HepG2 (cell line): ENCODE measurements around the gene E2F3. TPM values are rescaled to one million over a fixed set of nuclear protein-coding genes. Genes with fewer than 3 reads are reported as not detected.

Experiments
- ATF2 ChIP-seq: sonication (generic); formaldehyde crosslinking; IDR thresholded peaks from 2 replicates; pipeline ENCODE4 v1.4.0; 2020; ENCODE audit warnings: missing genetic modification reagents
- CBX2 ChIP-seq, 2 experiments: fragments of 200-600 bp in 1 of 2; sonication (generic); formaldehyde crosslinking in 1 of 2; IDR thresholded peaks; 2 replicates each; pipeline versions ENCODE4 v1.7.0 to v1.8.1; 2018 to 2022; ENCODE audit warnings: low read depth in 2 of 2, low read length in 1 of 2, mild to moderate bottlenecking in 1 of 2, missing genetic modification reagents in 1 of 2
- CTCF ChIP-seq: sonication (generic); formaldehyde crosslinking; IDR thresholded peaks from 2 replicates; pipeline ENCODE4 v1.5.0; 2020; ENCODE audit warnings: mild to moderate bottlenecking, missing genetic modification reagents, moderate library complexity
- DRAP1 ChIP-seq: IDR thresholded peaks from 2 replicates; pipeline ENCODE4 v1.6.1; 2016; ENCODE audit warnings: missing genetic modification reagents, missing compliant biosample characterization
- EED ChIP-seq: sonication (generic); formaldehyde crosslinking; IDR thresholded peaks from 2 replicates; pipeline ENCODE4 v1.5.0; 2020; ENCODE audit warnings: mild to moderate bottlenecking, missing genetic modification reagents
- KLF6 ChIP-seq: IDR thresholded peaks from 2 replicates; pipeline ENCODE4 v1.8.0; 2016; ENCODE audit warnings: missing biosample characterization, missing genetic modification reagents
- MIXL1 ChIP-seq: IDR thresholded peaks from 2 replicates; pipeline ENCODE4 v1.6.1; 2016
- NFE2L1 ChIP-seq: sonication (generic); formaldehyde crosslinking; IDR thresholded peaks from 2 replicates; pipeline ENCODE4 v1.4.0; 2020; ENCODE audit warnings: missing genetic modification reagents, mild to moderate bottlenecking, borderline replicate concordance
- PRPF4 ChIP-seq: fragments of 200-400 bp; formaldehyde crosslinking; IDR thresholded peaks from 2 replicates; pipeline ENCODE4 v1.6.1; 2016; ENCODE audit warnings: low read length, low read depth; ENCODE audit not compliant: poor library complexity, severe bottlenecking
- SMAD9 ChIP-seq: sonication (generic); formaldehyde crosslinking; IDR thresholded peaks from 2 replicates; pipeline ENCODE4 v1.5.1; 2020; ENCODE audit warnings: mild to moderate bottlenecking, missing genetic modification reagents
- SOX5 ChIP-seq: IDR thresholded peaks from 2 replicates; pipeline ENCODE4 v1.6.1; 2016; ENCODE audit warnings: borderline replicate concordance
- TP53 ChIP-seq: sonication (generic); formaldehyde crosslinking; conservative IDR thresholded peaks from 2 replicates; pipeline ENCODE4 v1.4.0; 2020; ENCODE audit warnings: missing genetic modification reagents
- YEATS4 ChIP-seq: sonication (generic); formaldehyde crosslinking; IDR thresholded peaks from 2 replicates; pipeline ENCODE4 v1.4.0; 2020; ENCODE audit warnings: missing genetic modification reagents, borderline replicate concordance
- ZFYVE20 ChIP-seq: sonication (generic); formaldehyde crosslinking; IDR thresholded peaks from 2 replicates; pipeline ENCODE4 v1.8.0; 2023; ENCODE audit warnings: low read depth, mild to moderate bottlenecking, moderate library complexity, missing genetic modification reagents, borderline replicate concordance
- ZNF124 ChIP-seq: sonication (generic); formaldehyde crosslinking; IDR thresholded peaks from 2 replicates; pipeline ENCODE4 v1.4.0; 2020; ENCODE audit warnings: missing genetic modification reagents
- ZNF136 ChIP-seq: sonication (generic); formaldehyde crosslinking; IDR thresholded peaks from 2 replicates; pipeline ENCODE4 v1.8.1; 2022; ENCODE audit warnings: low read depth, mild to moderate bottlenecking, moderate library complexity, missing genetic modification reagents
- ZNF234 ChIP-seq: sonication (generic); formaldehyde crosslinking; conservative IDR thresholded peaks from 2 replicates; pipeline ENCODE4 v1.5.1; 2020; ENCODE audit warnings: mild to moderate bottlenecking, missing genetic modification reagents
- ZNF331 ChIP-seq: sonication (generic); formaldehyde crosslinking; IDR thresholded peaks from 2 replicates; pipeline ENCODE4 v1.4.0; 2020; ENCODE audit warnings: missing genetic modification reagents
- ZNF530 ChIP-seq: sonication (generic); formaldehyde crosslinking; IDR thresholded peaks from 2 replicates; pipeline ENCODE4 v1.5.0; 2020; ENCODE audit warnings: low read depth, mild to moderate bottlenecking, missing genetic modification reagents
- ZNF576 ChIP-seq: sonication (generic); formaldehyde crosslinking; IDR thresholded peaks from 2 replicates; pipeline ENCODE4 v1.4.0; 2020; ENCODE audit warnings: mild to moderate bottlenecking, missing genetic modification reagents
- ZNF687 ChIP-seq: sonication (generic); formaldehyde crosslinking; IDR thresholded peaks from 2 replicates; pipeline ENCODE4 v1.5.1; 2020; ENCODE audit warnings: mild to moderate bottlenecking, missing genetic modification reagents, moderate library complexity
- ZNF709 ChIP-seq: sonication (generic); formaldehyde crosslinking; IDR thresholded peaks from 2 replicates; pipeline ENCODE4 v1.5.0; 2020; ENCODE audit warnings: mild to moderate bottlenecking, missing genetic modification reagents
- polyA plus RNA-seq, 8 experiments: library from polyadenylated mRNA; depleted of rRNA in 3 of 8; stranded (reverse) in 7 of 8; unstranded in 1 of 8; fragments of >200 nt; fragmentation: Illumina TruSeq in 4 of 8; extraction: Trizol in 4 of 8; gene quantifications; 2 replicates each; pipeline versions ENCODE4 v1.2.1 to v1.2.3, GENCODE V29; 2011 to 2016; ENCODE audit warnings: low read depth in 4 of 8, missing spikeins in 1 of 8, mixed read lengths in 1 of 8; ENCODE audit not compliant: insufficient read depth in 1 of 8
- total RNA-seq, 5 experiments: library from RNA; depleted of rRNA; stranded (reverse); fragments of >200 nt; fragmentation: Illumina TruSeq; extraction: Trizol; gene quantifications; 2 replicates each; pipeline ENCODE4 v1.2.3, GENCODE V29; 2016; ENCODE audit warnings: low read depth in 1 of 5

The E2F3 gene
- total and polyA plus RNA-seq, 2 of the 13 experiments (the other 11 are each of a cell fraction or from before 2014, with no cell fraction given): 8.5 to 12.7 TPM

- TF ChIP-seq TP53 (CRISPR knock-in tag) (no peak), SOX5 (peak; percentile 14; the same call in 1 of the 2 replicates), SMAD9 (CRISPR knock-in tag) (no peak), ZNF124 (CRISPR knock-in tag) (0 out of 2 replicates have a peak, but pooled peaks have one; percentile 46), MIXL1 (CRISPR knock-in tag) (no peak; the same call in 1 of the 2 replicates), EED (no peak), CBX2 (IDR thresholded peaks at IDR 0.05; ENCODE audit: low read depth, low read length) (no peak), CBX2 (CRISPR knock-in tag; IDR thresholded peaks at IDR 0.05; ENCODE audit: low read depth) (no peak), ZFYVE20 (no peak), YEATS4 (peak; percentile 90), ZNF331 (peak; percentile 61; the same call in 1 of the 2 replicates), ZNF234 (no peak), CTCF (peak; percentile 26; the same call in 1 of the 2 replicates), ZNF709 (CRISPR knock-in tag) (peak; percentile 44; the same call in 1 of the 2 replicates), KLF6 (no peak), PRPF4 (no peak), ATF2 (CRISPR knock-in tag) (peak; percentile 68; the same call in 1 of the 2 replicates), DRAP1 (peak; percentile 49; the same call in 1 of the 2 replicates), ZNF576 (CRISPR knock-in tag) (no peak), NFE2L1 (CRISPR knock-in tag) (no peak), ZNF136 (CRISPR knock-in tag) (no peak; the same call in 1 of the 2 replicates), ZNF530 (no peak), ZNF687 (CRISPR knock-in tag) (peak; percentile 82)
These were observed 1.5 kb downstream of the E2F3 start (continued) for GRCh38 chr6:20403070-20403765.
